NCI-H2196 treated with DMSO at 0.1 percent for 48 hours (cell line): ENCODE measurements around the gene DIS3L2.
A peak's percentile ranks its signal among the peaks of the same experiment; 100 is the strongest.
"Not testable (repeated sequence)": the region's sequence is repeated elsewhere in the genome, so short reads cannot be mapped to it uniquely, and the experiment has no call there.

ENCODE experiments used
- DNase-seq: peaks from one replicate; lab custom pipeline; 2025; ENCODE audit not compliant: unreplicated experiment; lab: John Stamatoyannopoulos, UW

DIS3L2 gene

GRCh38 chr2:232008907-232009638, 47.6 kb downstream of the DIS3L2 start:
- no peak for DNase-seq

GRCh38 chr2:232009639-232010274, 48.2 kb downstream of the DIS3L2 start:
- DNase-seq = no peak

GRCh38 chr2:232013701-232014353, 52.3 kb downstream of the DIS3L2 start:
- DNase-seq = peak; percentile 31

- no peak for DNase-seq
Measured at GRCh38 chr2:232014681-232015080, 53.2 kb downstream of the DIS3L2 start.

- no peak for DNase-seq
Measured at GRCh38 chr2:232018181-232018580, 56.7 kb downstream of the DIS3L2 start.

- no peak for DNase-seq
Measured at GRCh38 chr2:232022718-232023117, 61.2 kb downstream of the DIS3L2 start.

GRCh38 chr2:232023426-232023825, 61.9 kb downstream of the DIS3L2 start:
- DNase-seq = no peak

- no peak for DNase-seq
Measured at GRCh38 chr2:232024457-232024856, 62.9 kb downstream of the DIS3L2 start.

- no peak for DNase-seq
Measured at GRCh38 chr2:232026910-232027309, 65.4 kb downstream of the DIS3L2 start.

- DNase-seq = no peak
Measured at GRCh38 chr2:232027530-232027929, 66.0 kb downstream of the DIS3L2 start.

GRCh38 chr2:232028071-232028470, 66.6 kb downstream of the DIS3L2 start:
- DNase-seq = no peak

GRCh38 chr2:232028631-232029030, 67.1 kb downstream of the DIS3L2 start:
- DNase-seq = no peak

GRCh38 chr2:232029346-232029745, 67.8 kb downstream of the DIS3L2 start:
- no peak for DNase-seq

GRCh38 chr2:232030229-232030628, 68.7 kb downstream of the DIS3L2 start:
- no peak for DNase-seq

GRCh38 chr2:232035292-232035691, 73.8 kb downstream of the DIS3L2 start:
- DNase-seq = not testable (repeated sequence)

- not testable (repeated sequence) for DNase-seq
Measured at GRCh38 chr2:232036876-232037275, 75.4 kb downstream of the DIS3L2 start.

GRCh38 chr2:232038251-232038880, 76.9 kb downstream of the DIS3L2 start:
- no peak for DNase-seq

- DNase-seq = no peak
Measured at GRCh38 chr2:232038881-232039485, 77.5 kb downstream of the DIS3L2 start.

GRCh38 chr2:232042911-232043574, 81.5 kb downstream of the DIS3L2 start:
- no peak for DNase-seq

GRCh38 chr2:232043966-232044365, 82.5 kb downstream of the DIS3L2 start:
- no peak for DNase-seq

GRCh38 chr2:232049350-232049749, 87.8 kb downstream of the DIS3L2 start:
- no peak for DNase-seq
